ENCODE data around the gene SLC25A28. TPM values are rescaled to one million over a fixed set of nuclear protein-coding genes. Genes with fewer than 3 reads are reported as not detected.

The SLC25A28 gene
- total RNA-seq, 2 experiments from 2014 or later: 43.6 to 44.7 TPM

DNA sequence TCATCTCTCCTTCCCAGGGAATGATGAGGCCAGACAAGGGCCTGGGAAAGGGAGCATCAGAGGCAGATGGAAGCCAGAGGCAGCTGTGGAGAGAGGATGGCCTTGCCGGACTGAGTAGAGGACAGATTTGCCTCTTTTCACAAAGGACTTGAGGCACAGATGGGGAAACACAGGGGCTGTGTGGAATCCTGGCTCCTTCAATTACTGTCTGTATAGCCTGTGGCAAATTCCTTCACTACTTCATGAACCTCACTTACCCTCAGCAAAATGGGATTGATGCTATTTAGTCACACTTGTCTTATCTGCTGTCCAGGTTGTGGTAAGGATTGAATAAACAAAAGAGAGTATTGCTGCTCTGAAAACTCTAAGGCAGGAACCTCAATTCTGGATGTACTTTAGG, 40.3 kb downstream of the SLC25A28 start:
- ChIA-PET POLR2A (interaction anchor here (0.9 kb wide), 1 partner anchor 171 kb away, joined by 3 read pairs; no protein-coding TSS in a partner anchor), CTCF (no interaction called here)
- Mint-ChIP-seq H3K4me1 (ENCODE audit: low read depth) (no peaks in the 10 kb centered on the region), H3K9me3 (no peaks in the 10 kb centered on the region), H3K27me3 (peaks cover 4% of the 10 kb centered on the region), H3K4me3 (no peak overlapping the region), H3K36me3 (ENCODE audit: low read depth) (no peaks in the 10 kb centered on the region), H3K27ac (no peak overlapping the region)
- TF ChIP-seq CTCF (IDR thresholded peaks at IDR 0.05): no peak
- intact Hi-C loops (cut with micrococcal nuclease): no loop called here
- no peak for ATAC-seq
- DNase-seq: no peak

GRCh38 chr10:99573790-99574189, 46.4 kb downstream of the SLC25A28 start:
- ChIA-PET CTCF (interaction anchor here (2.8 kb wide), 1 partner anchor 14 kb away, joined by 11 read pairs; no protein-coding TSS in a partner anchor), POLR2A (no interaction called here)
- intact Hi-C loops (cut with micrococcal nuclease): no loop called here
- Mint-ChIP-seq H3K27me3 (peaks cover 13% of the 10 kb centered on the region), H3K4me1 (ENCODE audit: low read depth) (no peaks in the 10 kb centered on the region), H3K36me3 (ENCODE audit: low read depth) (no peaks in the 10 kb centered on the region), H3K9me3 (no peaks in the 10 kb centered on the region), H3K27ac (no peak overlapping the region), H3K4me3 (no peak overlapping the region)
- DNase-seq (no peak), ATAC-seq (no peak)
- no peak for TF ChIP-seq CTCF (IDR thresholded peaks at IDR 0.05)

- Mint-ChIP-seq H3K4me1 (ENCODE audit: low read depth) (no peaks in the 10 kb centered on the region), H3K27ac (no peak overlapping the region), H3K27me3 (peaks cover 14% of the 10 kb centered on the region), H3K36me3 (ENCODE audit: low read depth) (no peaks in the 10 kb centered on the region), H3K9me3 (no peaks in the 10 kb centered on the region), H3K4me3 (no peak overlapping the region)
- intact Hi-C loops (cut with micrococcal nuclease): no loop called here
- ATAC-seq (no peak), DNase-seq (no peak)
- no peak for TF ChIP-seq CTCF (IDR thresholded peaks at IDR 0.05)
- ChIA-PET POLR2A (no interaction called here), CTCF (interaction anchor here (2.8 kb wide), 1 partner anchor 12 kb away, joined by 11 read pairs; no protein-coding TSS in a partner anchor)
These were observed 48.4 kb downstream of the SLC25A28 start for GRCh38 chr10:99571816-99572215.

DNA sequence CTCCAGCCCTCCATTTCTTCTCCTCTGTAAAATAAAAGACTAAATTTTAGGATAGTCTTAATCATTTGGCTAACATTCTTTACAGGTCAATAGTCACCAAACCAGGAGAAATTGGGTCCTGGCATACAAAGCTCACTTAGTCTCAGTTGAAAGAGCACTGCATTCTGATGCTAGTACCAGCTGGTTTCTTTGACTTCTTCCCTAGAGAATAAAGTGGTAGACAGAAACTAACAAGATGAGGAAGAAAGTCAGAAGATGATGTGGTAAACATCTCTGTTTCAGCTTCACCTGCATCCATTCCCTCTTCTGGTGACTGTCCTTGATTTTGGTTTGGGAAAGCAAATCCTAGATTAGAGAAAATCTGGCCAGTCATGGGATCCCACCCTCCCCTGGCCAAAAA, 50.3 kb downstream of the SLC25A28 start:
- no peak for TF ChIP-seq CTCF (IDR thresholded peaks at IDR 0.05)
- no peaks in the 10 kb centered on the region for H3K4me1 Mint-ChIP-seq (ENCODE audit: low read depth)
- ChIA-PET CTCF (interaction anchor here (1.4 kb wide), 1 partner anchor 9 kb away, joined by 3 read pairs; no protein-coding TSS in a partner anchor), POLR2A (no interaction called here)
- DNase-seq: no peak
- no peak for ATAC-seq
- intact Hi-C loops (cut with micrococcal nuclease): no loop called here
- no peaks in the 10 kb centered on the region for H3K36me3 Mint-ChIP-seq (ENCODE audit: low read depth)
- no peak overlapping the region for H3K27ac Mint-ChIP-seq
- H3K27me3 Mint-ChIP-seq: peaks cover 20% of the 10 kb centered on the region
- H3K9me3 Mint-ChIP-seq: no peaks in the 10 kb centered on the region
- H3K4me3 Mint-ChIP-seq: no peak overlapping the region

DNA sequence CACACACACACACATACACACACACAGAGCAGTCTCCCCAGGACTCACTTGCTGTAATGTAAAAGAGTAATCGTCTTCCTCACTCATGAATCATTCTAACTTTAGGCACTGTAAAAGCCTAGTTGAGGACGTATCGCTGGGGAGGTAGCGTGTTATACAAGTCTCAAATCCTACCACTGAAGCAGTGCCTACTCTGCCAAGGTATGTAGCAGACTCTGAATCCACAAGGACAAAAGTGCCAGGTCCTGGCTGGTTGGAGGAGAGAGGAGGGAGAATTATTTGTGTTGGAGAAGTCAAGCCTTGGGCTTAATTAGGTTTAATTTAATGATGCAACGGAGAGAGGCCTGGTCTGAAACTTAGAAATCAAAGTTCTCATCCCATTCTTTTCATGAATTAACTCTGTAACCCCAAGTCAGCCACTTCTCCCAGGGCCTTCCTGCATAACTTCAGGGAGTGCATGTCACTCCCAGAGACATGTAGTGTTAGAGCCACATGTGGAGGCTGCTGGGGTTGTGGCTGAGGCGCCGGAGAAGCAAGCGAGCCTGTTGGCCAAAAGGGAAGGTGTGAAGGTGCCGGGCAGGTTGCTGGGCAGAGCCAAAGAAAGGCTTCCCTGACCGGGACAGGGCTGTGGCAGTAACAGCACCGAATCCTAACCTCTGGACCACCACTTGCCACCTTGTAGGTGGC, 50.8 kb downstream of the SLC25A28 start:
- no peak overlapping the region for H3K27ac Mint-ChIP-seq
- H3K4me3 Mint-ChIP-seq: no peak overlapping the region
- ChIA-PET POLR2A (no interaction called here), CTCF (interaction anchor here (1.4 kb wide), 1 partner anchor 9 kb away, joined by 3 read pairs; no protein-coding TSS in a partner anchor)
- intact Hi-C loops (cut with micrococcal nuclease): no loop called here
- DNase-seq (no peak), ATAC-seq (no peak)
- H3K27me3 Mint-ChIP-seq: peaks cover 20% of the 10 kb centered on the region
- no peak for TF ChIP-seq CTCF (IDR thresholded peaks at IDR 0.05)
- no peaks in the 10 kb centered on the region for H3K4me1 Mint-ChIP-seq (ENCODE audit: low read depth)
- no peaks in the 10 kb centered on the region for H3K36me3 Mint-ChIP-seq (ENCODE audit: low read depth)
- H3K9me3 Mint-ChIP-seq: no peaks in the 10 kb centered on the region

Data from activated CD8-positive, alpha-beta T cell treated with anti-CD3 and anti-CD28 coated beads for 36 hours (primary cell).